H1 (cell line): ENCODE measurements around the gene WEE1. TPM values are rescaled to one million over a fixed set of nuclear protein-coding genes. Genes with fewer than 3 reads are reported as not detected.

ENCODE experiments used
- BRCA1 ChIP-seq: IDR thresholded peaks from 2 replicates; pipeline ENCODE4 v1.6.1; 2012; ENCODE audit warnings: low read depth, low read length, improper control_type of control experiment
- EP300 ChIP-seq, 2 experiments: IDR thresholded peaks; 1 replicate in 1 of 2; 2 replicates in 1 of 2; pipeline ENCODE4 v1.6.1; 2011 to 2012; ENCODE audit warnings: low read depth in 2 of 2, low read length in 2 of 2, mild to moderate bottlenecking in 2 of 2, borderline replicate concordance in 1 of 2, inconsistent platforms in 1 of 2, moderate library complexity in 1 of 2
- GABPA ChIP-seq: IDR thresholded peaks from 2 replicates; pipeline ENCODE4 v1.6.1; 2011; ENCODE audit warnings: mild to moderate bottlenecking, low read length, moderate library complexity, borderline replicate concordance; ENCODE audit not compliant: insufficient read depth
- SIX5 ChIP-seq: IDR thresholded peaks from 2 replicates; pipeline ENCODE4 v1.6.1; 2011; ENCODE audit warnings: mild to moderate bottlenecking, low read depth, low read length
- ZNF274 ChIP-seq: IDR thresholded peaks from 2 replicates; pipeline ENCODE4 v1.7.0; 2012; ENCODE audit warnings: low read length, borderline replicate concordance; ENCODE audit errors: extremely low read depth
- polyA plus RNA-seq, 7 experiments: library from polyadenylated mRNA; depleted of rRNA in 3 of 7; stranded (reverse) in 5 of 7; unstranded in 2 of 7; fragments of >200 nt in 5 of 7; fragments of 200-250 nt in 2 of 7; gene quantifications; 1 replicate in 5 of 7; 2 replicates in 1 of 7; 4 replicates in 1 of 7; pipeline versions ENCODE4 v1.2.1 to v1.2.3, GENCODE V29; 2011 to 2013; ENCODE audit warnings: missing spikeins in 2 of 7, mixed read lengths in 2 of 7
- total RNA-seq: library from RNA; stranded (reverse); fragmentation: NEBNext Ultra II Directional; extraction: Animal tissue kit (Norgen Biotek cat#: 25700); gene quantifications from 2 replicates; pipeline ENCODE4 v1.2.1, GENCODE V29; 2021
- TF ChIP-seq, protein P1 (sequence below): IDR thresholded peaks from 2 replicates; pipeline ENCODE4 v1.6.1; 2012; ENCODE audit warnings: low read length, inconsistent platforms

The WEE1 gene
- total and polyA plus RNA-seq, 2 of the 8 experiments (the other 6 are each of a cell fraction or from before 2014, with no cell fraction given), result 40.8 to 120 TPM

DNA sequence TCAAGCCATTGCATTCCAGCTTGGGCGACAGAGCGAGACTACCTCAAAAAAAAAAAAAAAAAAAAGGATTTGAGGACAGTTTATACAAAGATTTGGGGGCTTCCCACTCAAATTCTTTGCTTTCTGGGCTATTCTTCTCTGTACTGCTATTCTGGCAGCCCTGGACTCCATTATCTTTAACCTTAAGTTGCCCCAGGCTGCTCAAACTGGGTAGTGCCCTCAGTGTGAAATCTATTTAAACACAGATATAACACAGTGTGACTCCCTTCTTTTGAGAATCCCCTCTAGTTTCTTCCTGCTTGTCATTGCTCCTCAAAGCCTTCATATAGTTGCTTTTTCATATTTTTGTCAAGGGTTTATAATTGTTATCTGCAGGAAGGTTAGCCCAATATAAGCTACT is 49.5 kb upstream of the WEE1 start (continued):
- TF ChIP-seq, protein P1, sequence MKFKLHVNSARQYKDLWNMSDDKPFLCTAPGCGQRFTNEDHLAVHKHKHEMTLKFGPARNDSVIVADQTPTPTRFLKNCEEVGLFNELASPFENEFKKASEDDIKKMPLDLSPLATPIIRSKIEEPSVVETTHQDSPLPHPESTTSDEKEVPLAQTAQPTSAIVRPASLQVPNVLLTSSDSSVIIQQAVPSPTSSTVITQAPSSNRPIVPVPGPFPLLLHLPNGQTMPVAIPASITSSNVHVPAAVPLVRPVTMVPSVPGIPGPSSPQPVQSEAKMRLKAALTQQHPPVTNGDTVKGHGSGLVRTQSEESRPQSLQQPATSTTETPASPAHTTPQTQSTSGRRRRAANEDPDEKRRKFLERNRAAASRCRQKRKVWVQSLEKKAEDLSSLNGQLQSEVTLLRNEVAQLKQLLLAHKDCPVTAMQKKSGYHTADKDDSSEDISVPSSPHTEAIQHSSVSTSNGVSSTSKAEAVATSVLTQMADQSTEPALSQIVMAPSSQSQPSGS, result no peak
- TF ChIP-seq BRCA1 (no peak), EP300 (IDR thresholded peaks at IDR 0.05; ENCODE audit: borderline replicate concordance in 1 of 2, low read depth in 2 of 2, low read length in 2 of 2) (no peak), GABPA (no peak), SIX5 (no peak), ZNF274 (no peak)
- TF ChIP-seq, all 59 proteins: peak for 0
